HEK293 (cell line): ENCODE results near the gene USP3.

Experiments
- SP2 ChIP-seq: fragments of 450-650 bp; formaldehyde crosslinking; IDR thresholded peaks from 2 replicates; pipeline ENCODE4 v1.5.1; 2016; ENCODE audit warnings: missing biosample characterization, missing genetic modification characterization
- ZBTB7A ChIP-seq: fragments of 450-650 bp; formaldehyde crosslinking; IDR thresholded peaks from 2 replicates; pipeline ENCODE4 v1.5.1; 2016; ENCODE audit warnings: low read depth, missing biosample characterization, missing genetic modification characterization
- ZNF274 ChIP-seq, 2 experiments: fragments of 200-500 bp in 1 of 2; fragments of 450-650 bp in 1 of 2; sonication (Bioruptor generic) in 1 of 2; formaldehyde crosslinking in 1 of 2; IDR thresholded peaks; 2 replicates each; pipeline versions ENCODE4 v1.5.1 to v1.6.1; 2014 to 2016; ENCODE audit warnings: borderline replicate concordance in 1 of 2, inconsistent platforms in 1 of 2, low read length in 1 of 2, missing biosample characterization in 1 of 2, missing genetic modification characterization in 1 of 2
- ZNF391 ChIP-seq: fragments of 450-650 bp; formaldehyde crosslinking; IDR thresholded peaks from 2 replicates; pipeline ENCODE4 v1.5.1; 2016; ENCODE audit warnings: low read depth, missing biosample characterization, missing genetic modification characterization, borderline replicate concordance
- ZNF544 ChIP-seq: fragments of 450-650 bp; formaldehyde crosslinking; IDR thresholded peaks from 2 replicates; pipeline ENCODE4 v1.5.0; 2017; ENCODE audit warnings: missing biosample characterization, missing genetic modification characterization
- TF ChIP-seq, protein P1 (sequence below): fragments of 450-650 bp; formaldehyde crosslinking; IDR thresholded peaks from 2 replicates; pipeline ENCODE4 v1.5.1; 2016; ENCODE audit warnings: missing biosample characterization, missing genetic modification characterization

- TF ChIP-seq, protein P1, sequence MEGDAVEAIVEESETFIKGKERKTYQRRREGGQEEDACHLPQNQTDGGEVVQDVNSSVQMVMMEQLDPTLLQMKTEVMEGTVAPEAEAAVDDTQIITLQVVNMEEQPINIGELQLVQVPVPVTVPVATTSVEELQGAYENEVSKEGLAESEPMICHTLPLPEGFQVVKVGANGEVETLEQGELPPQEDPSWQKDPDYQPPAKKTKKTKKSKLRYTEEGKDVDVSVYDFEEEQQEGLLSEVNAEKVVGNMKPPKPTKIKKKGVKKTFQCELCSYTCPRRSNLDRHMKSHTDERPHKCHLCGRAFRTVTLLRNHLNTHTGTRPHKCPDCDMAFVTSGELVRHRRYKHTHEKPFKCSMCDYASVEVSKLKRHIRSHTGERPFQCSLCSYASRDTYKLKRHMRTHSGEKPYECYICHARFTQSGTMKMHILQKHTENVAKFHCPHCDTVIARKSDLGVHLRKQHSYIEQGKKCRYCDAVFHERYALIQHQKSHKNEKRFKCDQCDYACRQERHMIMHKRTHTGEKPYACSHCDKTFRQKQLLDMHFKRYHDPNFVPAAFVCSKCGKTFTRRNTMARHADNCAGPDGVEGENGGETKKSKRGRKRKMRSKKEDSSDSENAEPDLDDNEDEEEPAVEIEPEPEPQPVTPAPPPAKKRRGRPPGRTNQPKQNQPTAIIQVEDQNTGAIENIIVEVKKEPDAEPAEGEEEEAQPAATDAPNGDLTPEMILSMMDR (tag by site-specific recombination): no peak
- TF ChIP-seq ZNF391 (tag by site-specific recombination) (no peak), ZBTB7A (tag by site-specific recombination) (no peak), ZNF274 (IDR thresholded peaks at IDR 0.05; ENCODE audit: low read length) (no peak), ZNF274 (tag by site-specific recombination; IDR thresholded peaks at IDR 0.05; ENCODE audit: borderline replicate concordance) (no peak), SP2 (tag by site-specific recombination) (no peak), ZNF544 (no peak)
Measured at GRCh38 chr15:63502137-63502766, 2.1 kb upstream of the USP3 start.
